DND-41 (cell line): ENCODE measurements around the gene RENBP.

Experiments used
- ATAC-seq: fragments of 200-7000 bp; cut with Tn5 transposase; 3 replicates; pipeline ENCODE4 v1.9.1; 2021; ENCODE audit warnings: low read depth; ENCODE audit not compliant: insufficient read depth
- DNase-seq: peaks from one replicate; pipeline ENCODE4 v3.0.0-alpha.2; 2020
- H2AFZ ChIP-seq: 2 replicates; pipeline ENCODE4 v1.6.0; 2012; ENCODE audit warnings: low read depth, low read length
- H3K27ac ChIP-seq: 2 replicates; pipeline ENCODE4 v1.5.1; 2012; ENCODE audit warnings: low read length, inconsistent platforms
- H3K27me3 ChIP-seq: fragments of 200-600 bp; sonication (generic); 2 replicates; pipeline ENCODE4 v1.6.0; 2012; ENCODE audit warnings: low read length, mild to moderate bottlenecking, inconsistent platforms; ENCODE audit not compliant: insufficient read depth, poor library complexity
- H3K36me3 ChIP-seq: 2 replicates; pipeline ENCODE4 v1.5.1; 2012; ENCODE audit warnings: low read length, inconsistent platforms; ENCODE audit not compliant: insufficient read depth
- H3K4me1 ChIP-seq: 2 replicates; pipeline ENCODE4 v1.5.1; 2012; ENCODE audit warnings: mild to moderate bottlenecking, low read length; ENCODE audit not compliant: insufficient read depth
- H3K4me2 ChIP-seq: 2 replicates; pipeline ENCODE4 v1.6.0; 2012; ENCODE audit warnings: mild to moderate bottlenecking, moderate library complexity, low read length, inconsistent platforms; ENCODE audit not compliant: insufficient read depth
- H3K4me3 ChIP-seq, 2 experiments: fragments of 200-600 bp in 1 of 2; shearing (Covaris generic) in 1 of 2; 2 replicates each; pipeline ENCODE4 v1.5.1; 2012 to 2016; ENCODE audit warnings: inconsistent platforms in 2 of 2, low read length in 2 of 2, mild to moderate bottlenecking in 2 of 2, low read depth in 1 of 2, moderate library complexity in 1 of 2
- H3K79me2 ChIP-seq: 2 replicates; pipeline ENCODE4 v1.6.0; 2012; ENCODE audit warnings: low read length, inconsistent platforms; ENCODE audit not compliant: insufficient read depth
- H3K9ac ChIP-seq: 2 replicates; pipeline ENCODE4 v1.6.0; 2012; ENCODE audit warnings: low read depth, mild to moderate bottlenecking, inconsistent platforms, low read length, moderate library complexity
- H3K9me3 ChIP-seq: 2 replicates; pipeline ENCODE4 v1.5.1; 2012; ENCODE audit warnings: low read length, moderate library complexity, mild to moderate bottlenecking, inconsistent platforms; ENCODE audit not compliant: insufficient read depth, severe bottlenecking
- H4K20me1 ChIP-seq: 2 replicates; pipeline ENCODE4 v1.6.0; 2012; ENCODE audit warnings: low read length; ENCODE audit not compliant: insufficient read depth
- EZH2 ChIP-seq: IDR thresholded peaks from 3 replicates; pipeline ENCODE4 v1.6.1; 2012; ENCODE audit warnings: borderline replicate concordance, low read depth, mild to moderate bottlenecking, moderate library complexity, low read length, inconsistent platforms; ENCODE audit not compliant: severe bottlenecking
- TF ChIP-seq, protein P1 (sequence below): IDR thresholded peaks from 2 replicates; pipeline ENCODE4 v1.5.1; 2012; ENCODE audit warnings: borderline replicate concordance, low read length, moderate library complexity, mild to moderate bottlenecking; ENCODE audit not compliant: poor library complexity, severe bottlenecking; ENCODE audit errors: extremely low read depth

The RENBP gene

GRCh38 chrX:153927922-153928760 lies 16.3 kb downstream of the RENBP start:
- Histone ChIP-seq H3K79me2 (peaks cover 66% of the 10 kb centered on the region), H3K4me2 (peak overlapping the region; percentile 74), H3K36me3 (peaks cover 58% of the 10 kb centered on the region), H3K4me3 (peak overlapping the region; percentile 64), H3K9me3 (no peaks in the 10 kb centered on the region), H3K4me1 (peaks cover 76% of the 10 kb centered on the region), H2AFZ (no peak overlapping the region), H3K9ac (peak overlapping the region; percentile 99), H4K20me1 (peaks cover 10% of the 10 kb centered on the region), H3K27ac (peak overlapping the region; percentile 100), H3K27me3 (no peaks in the 10 kb centered on the region)
- DNase-seq (peak; percentile 96), ATAC-seq (peak; percentile 69)
- no peak for TF ChIP-seq EZH2
- TF ChIP-seq, protein P1, sequence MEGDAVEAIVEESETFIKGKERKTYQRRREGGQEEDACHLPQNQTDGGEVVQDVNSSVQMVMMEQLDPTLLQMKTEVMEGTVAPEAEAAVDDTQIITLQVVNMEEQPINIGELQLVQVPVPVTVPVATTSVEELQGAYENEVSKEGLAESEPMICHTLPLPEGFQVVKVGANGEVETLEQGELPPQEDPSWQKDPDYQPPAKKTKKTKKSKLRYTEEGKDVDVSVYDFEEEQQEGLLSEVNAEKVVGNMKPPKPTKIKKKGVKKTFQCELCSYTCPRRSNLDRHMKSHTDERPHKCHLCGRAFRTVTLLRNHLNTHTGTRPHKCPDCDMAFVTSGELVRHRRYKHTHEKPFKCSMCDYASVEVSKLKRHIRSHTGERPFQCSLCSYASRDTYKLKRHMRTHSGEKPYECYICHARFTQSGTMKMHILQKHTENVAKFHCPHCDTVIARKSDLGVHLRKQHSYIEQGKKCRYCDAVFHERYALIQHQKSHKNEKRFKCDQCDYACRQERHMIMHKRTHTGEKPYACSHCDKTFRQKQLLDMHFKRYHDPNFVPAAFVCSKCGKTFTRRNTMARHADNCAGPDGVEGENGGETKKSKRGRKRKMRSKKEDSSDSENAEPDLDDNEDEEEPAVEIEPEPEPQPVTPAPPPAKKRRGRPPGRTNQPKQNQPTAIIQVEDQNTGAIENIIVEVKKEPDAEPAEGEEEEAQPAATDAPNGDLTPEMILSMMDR, result peak; percentile 24

DNA sequence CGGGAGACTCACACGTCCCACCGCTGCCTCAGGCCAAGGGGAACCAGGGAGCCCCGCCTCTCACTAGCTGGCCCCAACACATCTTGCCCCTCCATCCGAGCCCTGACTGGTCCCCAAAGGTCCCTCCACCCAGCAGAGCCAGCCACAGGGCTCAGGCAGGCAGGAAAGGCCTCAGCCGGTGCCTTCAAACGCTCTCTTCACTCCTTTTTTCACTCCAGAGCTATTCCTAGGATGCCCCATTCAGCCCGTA lies 16.8 kb downstream of the RENBP start:
- Histone ChIP-seq H3K27me3 (no peaks in the 10 kb centered on the region), H2AFZ (no peak overlapping the region), H3K9ac (peak overlapping the region; percentile 99), H4K20me1 (peaks cover 15% of the 10 kb centered on the region), H3K79me2 (peaks cover 68% of the 10 kb centered on the region), H3K4me3 (peak overlapping the region; percentile 64), H3K4me2 (peak overlapping the region; percentile 74), H3K4me1 (peaks cover 78% of the 10 kb centered on the region), H3K36me3 (peaks cover 59% of the 10 kb centered on the region), H3K27ac (peak overlapping the region; percentile 100), H3K9me3 (no peaks in the 10 kb centered on the region)
- DNase-seq (no peak), ATAC-seq (no peak)
- TF ChIP-seq EZH2, result no peak
- TF ChIP-seq, protein P1, result no peak

DNA sequence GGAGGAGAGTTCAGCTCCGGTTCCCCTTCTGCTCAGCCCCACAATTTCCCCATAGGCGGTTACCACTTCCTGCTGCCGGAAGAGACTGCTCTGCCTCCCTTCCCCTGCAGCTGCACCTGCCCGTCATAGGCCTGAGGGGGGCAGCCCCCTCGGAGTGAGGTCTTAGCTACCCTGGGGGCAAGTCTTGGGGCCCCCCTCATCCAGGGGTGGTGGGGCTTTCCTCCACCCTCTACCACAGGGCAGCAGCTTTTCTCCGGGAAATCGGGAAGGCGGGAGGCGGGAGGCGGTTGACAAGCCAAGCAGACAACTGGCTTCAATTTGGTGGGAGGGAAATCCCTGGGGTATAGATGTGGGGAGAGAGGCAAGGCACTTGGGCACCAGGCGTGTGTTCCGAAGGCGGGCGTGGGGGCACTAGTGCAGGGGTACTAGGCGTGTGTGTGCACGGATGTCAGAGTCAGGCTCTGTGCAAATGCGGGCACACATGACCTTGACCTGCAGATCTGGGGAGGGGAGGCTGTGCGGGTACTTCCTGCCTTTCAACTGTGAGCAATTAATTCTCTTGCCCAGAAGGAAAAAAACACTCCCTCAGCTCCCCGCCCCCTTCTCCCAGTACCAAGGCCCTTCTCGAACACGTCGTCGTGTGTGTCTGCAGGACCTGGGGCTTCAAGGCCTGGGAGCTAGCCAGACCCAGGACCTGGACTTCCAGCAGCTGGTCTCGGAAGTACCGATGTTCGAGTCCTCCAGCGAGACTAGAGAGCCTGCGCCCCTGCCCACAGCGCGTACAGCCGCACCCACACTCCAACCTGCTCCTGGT lies 17.4 kb downstream of the RENBP start:
- peaks cover 18% of the 10 kb centered on the region for H4K20me1 ChIP-seq
- no peaks in the 10 kb centered on the region for H3K9me3 ChIP-seq
- peaks cover 68% of the 10 kb centered on the region for H3K79me2 ChIP-seq
- H3K4me2 ChIP-seq, result peak overlapping the region; percentile 74
- peak overlapping the region; percentile 64 for H3K4me3 ChIP-seq
- H3K9ac ChIP-seq, result peak overlapping the region; percentile 99
- H3K27ac ChIP-seq, result peak overlapping the region; percentile 100
- H3K4me1 ChIP-seq, result peaks cover 78% of the 10 kb centered on the region
- ATAC-seq (peak; percentile 57), DNase-seq (peak; percentile 93)
- H3K27me3 ChIP-seq, result no peaks in the 10 kb centered on the region
- TF ChIP-seq, protein P1, result no peak
- TF ChIP-seq EZH2, result no peak
- no peak overlapping the region for H2AFZ ChIP-seq
- H3K36me3 ChIP-seq, result peaks cover 59% of the 10 kb centered on the region
